AG09319 (cell line): ENCODE results near the gene BTLA.

Source experiments
- DNase-seq: peaks from one replicate; pipeline ENCODE4 v3.0.0-alpha.2; 2010; ENCODE audit warnings: low read depth; ENCODE audit errors: extremely low read depth
- TF ChIP-seq, protein P1 (sequence below): IDR thresholded peaks from 2 replicates; pipeline ENCODE4 v1.5.1; 2011; ENCODE audit warnings: low read depth, mild to moderate bottlenecking, inconsistent platforms, low read length, moderate library complexity

The BTLA gene

GRCh38 chr3:112417696-112418318 lies 81.5 kb downstream of the BTLA start:
- DNase-seq, result no peak
- TF ChIP-seq, protein P1, sequence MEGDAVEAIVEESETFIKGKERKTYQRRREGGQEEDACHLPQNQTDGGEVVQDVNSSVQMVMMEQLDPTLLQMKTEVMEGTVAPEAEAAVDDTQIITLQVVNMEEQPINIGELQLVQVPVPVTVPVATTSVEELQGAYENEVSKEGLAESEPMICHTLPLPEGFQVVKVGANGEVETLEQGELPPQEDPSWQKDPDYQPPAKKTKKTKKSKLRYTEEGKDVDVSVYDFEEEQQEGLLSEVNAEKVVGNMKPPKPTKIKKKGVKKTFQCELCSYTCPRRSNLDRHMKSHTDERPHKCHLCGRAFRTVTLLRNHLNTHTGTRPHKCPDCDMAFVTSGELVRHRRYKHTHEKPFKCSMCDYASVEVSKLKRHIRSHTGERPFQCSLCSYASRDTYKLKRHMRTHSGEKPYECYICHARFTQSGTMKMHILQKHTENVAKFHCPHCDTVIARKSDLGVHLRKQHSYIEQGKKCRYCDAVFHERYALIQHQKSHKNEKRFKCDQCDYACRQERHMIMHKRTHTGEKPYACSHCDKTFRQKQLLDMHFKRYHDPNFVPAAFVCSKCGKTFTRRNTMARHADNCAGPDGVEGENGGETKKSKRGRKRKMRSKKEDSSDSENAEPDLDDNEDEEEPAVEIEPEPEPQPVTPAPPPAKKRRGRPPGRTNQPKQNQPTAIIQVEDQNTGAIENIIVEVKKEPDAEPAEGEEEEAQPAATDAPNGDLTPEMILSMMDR, result no peak

DNA sequence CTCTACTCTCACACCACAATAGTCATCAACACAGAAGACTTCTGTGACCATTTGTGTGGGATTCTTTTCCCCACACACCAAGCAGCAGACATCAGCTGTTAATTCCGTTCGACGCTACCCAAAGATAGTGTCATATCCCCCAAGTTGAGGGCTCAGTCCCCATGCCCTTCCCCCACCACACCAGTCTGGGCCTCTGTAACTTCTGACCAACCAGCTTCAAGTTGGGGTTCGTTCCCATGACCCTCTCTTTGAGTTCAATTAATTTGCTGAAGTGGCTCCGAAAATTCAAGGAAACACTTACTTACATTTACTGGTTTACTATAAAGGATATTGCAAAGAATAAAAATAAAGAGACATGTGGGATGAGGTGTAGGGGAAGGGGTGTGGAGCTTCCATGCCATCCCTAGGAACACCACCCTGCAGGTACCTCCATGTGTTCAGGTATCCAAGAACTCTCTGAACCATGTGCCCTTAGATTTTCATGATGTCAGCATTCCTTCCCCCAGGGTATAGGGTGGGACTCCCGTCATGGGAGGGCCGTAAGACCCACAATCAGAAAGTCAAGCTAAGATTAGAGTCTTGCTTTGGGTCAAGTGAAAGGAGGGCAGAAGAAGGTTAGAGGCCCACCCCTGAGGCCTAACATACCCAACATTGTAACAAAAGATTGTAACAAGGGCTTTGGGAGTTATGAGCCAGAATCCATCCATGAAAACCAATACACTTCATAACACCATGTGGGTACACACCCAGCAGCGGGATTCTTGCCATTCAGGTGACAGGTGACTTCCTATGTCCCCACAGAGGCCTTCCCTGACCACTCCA lies 82.7 kb downstream of the BTLA start:
- TF ChIP-seq, protein P1, result no peak

DNA sequence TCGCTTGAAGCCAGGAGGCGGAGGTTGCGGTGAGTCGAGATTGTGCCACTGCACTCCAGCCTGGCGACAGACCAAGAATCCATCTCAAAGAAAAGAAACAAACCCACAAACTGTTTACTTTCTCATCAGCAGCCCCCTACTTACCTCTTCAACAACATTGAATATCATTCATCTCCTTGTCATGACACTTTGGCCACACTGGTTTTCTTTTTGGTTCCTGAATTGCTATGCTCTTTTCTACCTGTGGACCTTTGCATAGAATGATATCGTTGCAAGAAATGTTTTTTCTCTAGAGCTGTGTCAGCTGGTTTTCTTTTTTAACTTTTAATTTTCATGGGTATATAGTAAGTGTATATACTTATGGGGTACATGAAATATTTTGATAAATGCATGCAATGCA lies 83.9 kb downstream of the BTLA start:
- DNase-seq, result no peak
- TF ChIP-seq, protein P1, result no peak

More for the DNA sequence above, 82.7 kb downstream of the BTLA start:
- DNase-seq, result no peak
